IPS-20b (cell line): Measurements from ENCODE around the gene ICE1.
"Not testable (repeated sequence)": the region's sequence is repeated elsewhere in the genome, so short reads cannot be mapped to it uniquely, and the experiment has no call there.

ENCODE experiments used
- H3K27ac ChIP-seq: one replicate; pipeline ENCODE4 v1.5.1; 2013; ENCODE audit warnings: low read length
- H3K27me3 ChIP-seq: 2 replicates; pipeline ENCODE4 v1.6.1; 2013; ENCODE audit warnings: mild to moderate bottlenecking, low read length, inconsistent platforms; ENCODE audit not compliant: insufficient read depth
- H3K36me3 ChIP-seq: 2 replicates; pipeline ENCODE4 v1.6.1; 2013; ENCODE audit warnings: low read depth, mild to moderate bottlenecking, inconsistent platforms, low read length, moderate library complexity; ENCODE audit not compliant: insufficient read depth
- H3K4me1 ChIP-seq: 2 replicates; pipeline ENCODE4 v1.6.1; 2013; ENCODE audit warnings: mild to moderate bottlenecking, control low read depth, inconsistent platforms, low read length, moderate library complexity; ENCODE audit not compliant: insufficient read depth
- H3K4me3 ChIP-seq: 2 replicates; pipeline ENCODE4 v1.5.1; 2013; ENCODE audit warnings: mild to moderate bottlenecking, low read length, inconsistent platforms
- H3K9ac ChIP-seq: 2 replicates; pipeline ENCODE4 v1.6.1; 2013; ENCODE audit warnings: low read depth, mild to moderate bottlenecking, inconsistent platforms, low read length, moderate library complexity
- H3K9me3 ChIP-seq: 2 replicates; pipeline ENCODE4 v1.6.1; 2013; ENCODE audit warnings: mild to moderate bottlenecking, low read depth, low read length, inconsistent platforms; ENCODE audit not compliant: insufficient read depth

ICE1 gene

DNA sequence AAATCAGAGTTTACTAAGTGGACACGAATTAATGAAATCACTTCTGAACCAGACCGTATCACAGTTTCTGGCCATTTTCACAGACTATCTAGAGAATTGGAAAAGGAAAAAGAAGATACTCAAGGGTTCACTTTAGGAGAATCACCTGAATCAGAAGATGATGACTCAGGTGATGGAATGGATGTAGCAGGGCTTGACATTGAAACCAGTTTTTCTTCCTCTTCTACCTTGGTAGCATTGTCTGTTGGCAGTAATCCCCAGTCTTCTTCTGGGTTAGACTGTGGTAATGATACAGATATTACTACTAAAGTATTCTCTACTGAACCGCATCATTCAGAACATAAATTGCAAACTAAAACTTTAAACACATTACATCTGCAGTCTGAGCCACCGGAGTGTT is 38.5 kb downstream of the ICE1 start:
- Histone ChIP-seq H3K9me3 (no peaks in the 10 kb centered on the region), H3K27ac (no peak overlapping the region), H3K4me3 (no peak overlapping the region), H3K9ac (no peak overlapping the region), H3K27me3 (no peaks in the 10 kb centered on the region), H3K36me3 (peaks cover 99% of the 10 kb centered on the region), H3K4me1 (no peaks in the 10 kb centered on the region)

DNA sequence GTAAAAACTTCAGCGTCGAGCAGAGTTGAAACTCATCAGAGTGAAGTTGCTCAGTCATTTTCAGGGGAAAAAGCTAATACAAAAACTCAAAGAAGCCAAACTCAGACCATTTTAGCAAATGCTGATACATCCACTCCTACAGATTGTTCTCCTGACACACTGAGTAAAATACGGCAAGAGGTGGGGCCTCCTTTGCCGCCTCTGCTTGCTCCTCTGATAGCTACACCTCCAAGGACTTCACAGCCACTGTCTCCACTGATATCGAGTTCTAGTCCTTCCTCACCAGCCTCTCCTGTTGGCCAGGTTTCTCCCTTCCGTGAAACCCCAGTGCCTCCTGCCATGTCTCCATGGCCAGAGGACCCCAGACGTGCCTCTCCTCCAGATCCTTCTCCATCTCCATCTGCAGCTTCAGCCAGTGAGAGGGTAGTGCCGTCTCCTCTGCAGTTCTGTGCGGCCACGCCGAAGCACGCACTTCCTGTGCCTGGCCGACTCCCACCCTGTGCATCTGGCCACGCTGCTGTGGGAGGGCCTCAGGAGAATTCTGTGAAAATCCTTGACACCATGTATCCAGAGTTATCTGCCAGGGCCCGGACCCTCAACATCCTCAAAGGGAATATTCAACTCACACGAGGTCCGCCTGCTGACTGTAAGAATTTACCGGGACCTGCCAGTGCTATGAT is 41.7 kb downstream of the ICE1 start:
- H3K27me3 ChIP-seq: no peaks in the 10 kb centered on the region
- no peaks in the 10 kb centered on the region for H3K4me1 ChIP-seq
- H3K4me3 ChIP-seq: no peak overlapping the region
- H3K9ac ChIP-seq: no peak overlapping the region
- H3K36me3 ChIP-seq: peaks cover 95% of the 10 kb centered on the region
- no peak overlapping the region for H3K27ac ChIP-seq
- no peaks in the 10 kb centered on the region for H3K9me3 ChIP-seq

DNA sequence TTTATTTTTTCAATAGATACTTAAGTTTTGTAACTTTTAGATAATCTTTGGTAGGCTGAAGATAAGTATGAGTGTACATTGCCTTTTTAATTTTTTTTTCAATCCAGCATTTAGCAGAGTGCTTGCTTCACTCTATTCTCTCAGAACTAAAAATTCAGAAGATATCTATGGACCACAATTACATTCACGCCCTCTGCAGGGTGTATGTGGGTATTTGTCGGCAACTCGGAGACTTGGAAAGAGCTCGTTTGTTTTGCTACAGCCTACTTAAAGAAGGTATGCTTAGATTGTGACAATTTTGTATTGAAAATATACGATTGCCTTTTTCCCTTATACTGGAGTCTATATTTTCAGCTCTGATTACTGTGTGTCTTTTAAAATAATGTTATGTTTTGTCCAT is 43.8 kb downstream of the ICE1 start:
- Histone ChIP-seq H3K9ac (no peak overlapping the region), H3K27me3 (no peaks in the 10 kb centered on the region), H3K36me3 (peaks cover 85% of the 10 kb centered on the region), H3K9me3 (no peaks in the 10 kb centered on the region), H3K27ac (no peak overlapping the region), H3K4me3 (no peak overlapping the region), H3K4me1 (no peaks in the 10 kb centered on the region)

GRCh38 chr5:5467737-5468136 is 45.3 kb downstream of the ICE1 start:
- H3K4me3 ChIP-seq: no peak overlapping the region
- H3K27ac ChIP-seq: no peak overlapping the region
- no peaks in the 10 kb centered on the region for H3K27me3 ChIP-seq
- no peak overlapping the region for H3K9ac ChIP-seq
- peaks cover 71% of the 10 kb centered on the region for H3K36me3 ChIP-seq
- H3K4me1 ChIP-seq: no peaks in the 10 kb centered on the region
- no peaks in the 10 kb centered on the region for H3K9me3 ChIP-seq

DNA sequence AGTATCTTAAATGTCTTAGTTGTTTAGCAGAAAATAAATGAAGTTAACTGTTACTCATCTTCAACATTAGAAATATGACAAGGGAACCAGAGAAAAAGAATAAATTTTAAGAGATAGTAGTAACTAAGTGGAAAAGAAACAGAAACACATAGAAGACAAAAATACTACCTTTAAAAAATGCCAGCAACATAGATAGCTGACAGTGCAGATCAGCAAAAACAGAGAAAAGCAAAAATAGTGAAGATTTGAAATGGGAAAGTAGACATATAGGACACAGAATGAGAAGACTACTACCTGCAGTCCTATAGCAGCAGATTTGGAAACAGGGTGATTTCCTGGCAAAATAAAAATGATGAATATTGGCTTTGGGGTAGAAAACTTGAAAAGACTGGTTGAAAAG is 48.5 kb downstream of the ICE1 start:
- peaks cover 68% of the 10 kb centered on the region for H3K36me3 ChIP-seq
- no peak overlapping the region for H3K4me3 ChIP-seq
- no peaks in the 10 kb centered on the region for H3K9me3 ChIP-seq
- H3K27ac ChIP-seq: no peak overlapping the region
- H3K9ac ChIP-seq: no peak overlapping the region
- H3K4me1 ChIP-seq: no peaks in the 10 kb centered on the region
- H3K27me3 ChIP-seq: no peaks in the 10 kb centered on the region

DNA sequence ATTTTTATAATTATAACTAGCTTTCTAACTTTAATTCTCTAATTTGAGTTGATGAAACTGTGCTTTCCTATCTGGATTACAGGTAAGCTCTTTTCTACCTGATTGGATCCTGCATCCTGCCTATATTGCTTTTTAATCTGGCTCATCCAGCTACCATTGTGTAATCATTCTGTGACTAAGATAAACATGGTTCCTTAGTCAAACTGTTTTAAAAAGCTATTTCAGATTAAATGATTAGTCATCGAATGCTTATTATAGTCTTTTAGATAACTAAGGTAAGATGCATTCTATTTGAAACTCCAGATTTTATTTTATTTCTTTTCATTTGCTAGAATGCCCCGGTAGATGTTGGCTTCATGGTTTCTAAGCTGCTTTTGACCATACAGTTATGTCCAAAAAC is 50.7 kb downstream of the ICE1 start:
- H3K4me3 ChIP-seq: no peak overlapping the region
- peaks cover 62% of the 10 kb centered on the region for H3K36me3 ChIP-seq

DNA sequence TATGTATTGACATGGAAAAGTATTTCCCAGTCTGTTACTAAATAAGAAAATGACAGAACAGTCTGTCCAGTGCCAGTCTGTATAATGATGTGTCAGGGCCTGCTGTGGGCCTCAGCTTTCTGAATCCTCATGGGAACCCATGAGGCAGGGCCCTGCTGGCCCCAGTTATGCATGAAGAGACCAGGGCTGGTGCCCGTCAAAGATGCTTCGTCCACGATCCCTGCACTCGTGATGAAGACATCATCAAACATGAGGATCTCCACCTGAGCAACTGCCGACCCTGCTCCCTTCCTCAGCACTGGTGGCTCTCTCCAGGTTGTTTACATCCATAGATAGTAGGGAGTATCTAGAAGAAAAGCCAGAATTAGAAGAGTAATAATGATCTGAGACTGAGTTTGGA is 52.5 kb downstream of the ICE1 start:
- Histone ChIP-seq H3K36me3 (peaks cover 59% of the 10 kb centered on the region), H3K27me3 (no peaks in the 10 kb centered on the region), H3K4me3 (no peak overlapping the region), H3K9ac (no peak overlapping the region), H3K4me1 (no peaks in the 10 kb centered on the region), H3K9me3 (no peaks in the 10 kb centered on the region), H3K27ac (no peak overlapping the region)

More for the DNA sequence above, 50.7 kb downstream of the ICE1 start:
- no peak overlapping the region for H3K27ac ChIP-seq
- H3K4me1 ChIP-seq: no peaks in the 10 kb centered on the region
- no peak overlapping the region for H3K9ac ChIP-seq
- no peaks in the 10 kb centered on the region for H3K27me3 ChIP-seq
- no peaks in the 10 kb centered on the region for H3K9me3 ChIP-seq

GRCh38 chr5:5475975-5476374 is 53.5 kb downstream of the ICE1 start:
- no peaks in the 10 kb centered on the region for H3K27me3 ChIP-seq
- no peaks in the 10 kb centered on the region for H3K4me1 ChIP-seq
- no peaks in the 10 kb centered on the region for H3K9me3 ChIP-seq
- no peak overlapping the region for H3K9ac ChIP-seq
- no peak overlapping the region for H3K4me3 ChIP-seq
- no peak overlapping the region for H3K27ac ChIP-seq
- peaks cover 60% of the 10 kb centered on the region for H3K36me3 ChIP-seq

DNA sequence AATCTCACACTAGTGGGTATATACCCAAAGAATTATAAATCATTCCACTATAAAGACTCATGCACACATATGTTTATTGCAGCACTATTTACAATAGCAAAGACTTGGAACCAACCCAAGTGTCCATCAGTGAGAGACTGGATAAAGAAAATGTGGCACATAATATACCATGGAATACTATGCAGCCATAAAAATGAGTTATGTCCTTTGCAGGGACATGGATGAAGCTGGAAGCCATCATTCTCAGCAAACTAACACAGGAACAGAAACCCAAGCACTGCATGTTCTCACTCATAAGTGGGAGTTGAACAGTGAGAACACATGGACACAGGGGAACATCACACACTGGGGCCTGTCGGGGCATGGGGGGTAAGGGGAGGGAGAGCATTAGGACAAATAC is 57.1 kb downstream of the ICE1 start:
- not testable (repeated sequence) for H3K9me3 ChIP-seq, H3K27ac ChIP-seq, H3K4me3 ChIP-seq, H3K27me3 ChIP-seq, H3K9ac ChIP-seq
- peaks cover 10% of the 10 kb centered on the region; the same call in 1 of the 2 replicates for H3K4me1 ChIP-seq
- H3K36me3 ChIP-seq: peaks cover 56% of the 10 kb centered on the region

DNA sequence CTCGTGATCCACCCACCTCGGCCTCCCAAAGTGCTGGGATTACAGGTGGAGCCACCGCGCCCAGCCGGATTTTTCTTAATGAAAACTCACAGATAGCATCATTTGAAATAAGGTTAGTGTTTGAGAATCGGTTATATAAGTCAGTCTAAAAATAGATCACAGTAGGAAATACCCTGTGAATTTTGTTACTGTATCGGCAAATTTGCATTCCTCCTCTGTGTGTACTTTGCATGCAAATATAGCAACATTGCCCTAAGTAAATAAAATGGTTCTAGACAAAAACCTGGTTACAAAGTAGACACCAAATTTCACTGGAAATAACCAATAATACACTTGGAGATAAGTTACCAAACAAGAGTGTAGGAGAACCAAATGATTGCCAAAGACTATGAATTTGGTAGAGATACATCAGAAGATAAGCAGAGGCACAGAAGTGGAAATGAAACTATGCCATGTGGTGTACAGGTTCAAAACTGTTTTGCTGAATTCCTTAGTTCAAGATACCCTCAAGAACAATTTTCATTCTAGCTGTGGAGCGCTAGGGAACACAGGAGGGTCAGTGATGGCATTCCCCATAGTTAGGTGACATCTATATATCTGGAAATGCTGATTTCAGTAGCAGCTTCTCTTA is 58.1 kb downstream of the ICE1 start:
- no peak overlapping the region for H3K27ac ChIP-seq
- H3K9me3 ChIP-seq: no peaks in the 10 kb centered on the region
- no peak overlapping the region for H3K9ac ChIP-seq
- peaks cover 46% of the 10 kb centered on the region for H3K36me3 ChIP-seq
- no peak overlapping the region for H3K4me3 ChIP-seq
- no peaks in the 10 kb centered on the region for H3K27me3 ChIP-seq
- H3K4me1 ChIP-seq: peaks cover 10% of the 10 kb centered on the region; the same call in 1 of the 2 replicates

DNA sequence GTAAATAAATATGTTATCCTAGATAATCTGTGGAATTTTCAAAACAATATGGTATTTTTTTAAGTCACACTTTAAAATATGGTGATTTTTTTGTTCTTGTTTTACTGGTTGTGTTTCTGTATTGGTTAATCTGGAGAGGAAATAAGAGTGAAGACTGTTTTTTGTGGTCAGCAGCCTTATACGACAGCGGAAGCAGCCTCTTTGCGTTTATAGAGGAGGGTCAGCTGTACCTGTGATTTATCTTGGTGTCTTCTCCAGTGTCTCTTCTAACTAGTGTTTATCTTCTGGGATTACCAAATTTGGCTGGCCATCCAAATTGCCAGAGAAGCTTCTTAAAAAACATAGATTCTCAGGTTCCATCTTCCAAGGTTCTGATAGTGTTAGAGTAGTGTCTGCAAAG is 58.7 kb downstream of the ICE1 start:
- Histone ChIP-seq H3K4me1 (peaks cover 10% of the 10 kb centered on the region; the same call in 1 of the 2 replicates), H3K4me3 (no peak overlapping the region), H3K27ac (no peak overlapping the region), H3K27me3 (no peaks in the 10 kb centered on the region), H3K36me3 (peaks cover 45% of the 10 kb centered on the region), H3K9ac (no peak overlapping the region), H3K9me3 (no peaks in the 10 kb centered on the region)

DNA sequence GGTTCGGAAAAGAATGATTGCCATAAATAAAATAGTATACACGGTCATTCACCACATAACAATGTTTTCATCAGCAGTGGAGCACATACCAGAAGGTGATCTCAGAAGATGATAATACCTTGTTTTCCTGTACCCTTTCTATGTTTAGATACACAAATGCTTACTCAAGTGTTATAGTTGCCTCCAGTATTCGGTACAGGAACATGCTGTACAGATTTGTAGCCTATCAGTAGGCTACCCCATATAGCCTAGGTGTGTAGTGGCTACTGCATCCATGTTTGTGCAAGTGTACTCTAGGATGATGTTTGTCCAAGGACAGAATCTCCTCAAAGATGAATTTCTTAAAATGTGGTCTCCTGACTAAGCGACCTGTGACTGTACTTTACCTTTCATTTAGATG is 59.2 kb downstream of the ICE1 start:
- Histone ChIP-seq H3K36me3 (peaks cover 45% of the 10 kb centered on the region), H3K27ac (no peak overlapping the region), H3K27me3 (no peaks in the 10 kb centered on the region), H3K4me1 (peaks cover 10% of the 10 kb centered on the region; the same call in 1 of the 2 replicates), H3K4me3 (no peak overlapping the region), H3K9me3 (no peaks in the 10 kb centered on the region), H3K9ac (no peak overlapping the region)
